ENCODE measurements around the gene ZEB2.

The ZEB2 gene

DNA sequence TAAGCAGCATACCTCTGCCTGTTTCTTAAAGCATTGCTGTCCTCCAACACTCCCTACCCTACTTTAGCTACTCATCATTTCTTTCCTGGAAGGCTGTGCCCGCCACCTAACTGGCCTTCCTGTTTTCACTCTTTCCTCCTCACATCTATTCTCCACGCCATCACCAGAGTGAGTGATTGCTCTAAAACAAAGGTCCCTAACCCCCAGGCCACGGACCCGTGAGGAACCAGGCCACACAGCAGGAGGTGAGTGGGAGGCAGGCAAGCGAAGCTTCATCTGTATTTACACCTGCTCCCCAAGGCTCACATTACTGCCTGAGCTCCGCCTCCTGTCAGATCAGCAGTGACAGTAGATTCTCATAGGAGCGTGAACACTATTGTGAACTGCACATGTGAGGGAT is 13.3 kb upstream of the ZEB2 start:
- no peak overlapping the region for H3K23ac ChIP-seq (ENCODE audit: low read length)
- no peak for DNase-seq
- no peak overlapping the region for H2BK5ac ChIP-seq (ENCODE audit: low read depth, low read length, poor library complexity)
- H3K4me2 ChIP-seq (ENCODE audit: low read length): no peak overlapping the region
- H4K8ac ChIP-seq (ENCODE audit: low read depth, low read length): no peak overlapping the region
- H2BK12ac ChIP-seq (ENCODE audit: low read length): no peak overlapping the region
- no peak overlapping the region for H2AFZ ChIP-seq (ENCODE audit: insufficient read depth, low read length, poor library complexity)
- H4K91ac ChIP-seq (ENCODE audit: low read depth, low read length): no peak overlapping the region
- no peak overlapping the region for H3K4ac ChIP-seq (ENCODE audit: low read depth, low read length)
- H3K18ac ChIP-seq (ENCODE audit: low read length): no peak overlapping the region
- no peaks in the 10 kb centered on the region for H3K4me1 ChIP-seq (ENCODE audit: control insufficient read depth in 1 of 2, insufficient read depth in 2 of 2, low read length in 2 of 2)
- WGBS (ENCODE audit: extremely low coverage, insufficient coverage, insufficient read length): no CpG with 5 or more reads among the region's 7 CpGs
- H3K9me3 ChIP-seq (ENCODE audit: insufficient read depth, low read depth, low read length): no peaks in the 10 kb centered on the region
- no peaks in the 10 kb centered on the region for H3K79me2 ChIP-seq (ENCODE audit: control insufficient read depth, insufficient read depth, low read length, poor library complexity)
- H2BK120ac ChIP-seq (ENCODE audit: insufficient read depth, low read length, poor library complexity): no peak overlapping the region
- no peaks in the 10 kb centered on the region for H3K36me3 ChIP-seq (ENCODE audit: control insufficient read depth in 1 of 2, insufficient read depth in 2 of 2, low read length in 2 of 2)
- H4K12ac ChIP-seq (ENCODE audit: low read depth, low read length): no peak overlapping the region
- H3K27ac ChIP-seq (ENCODE audit: low read depth, low read length): no peak overlapping the region
- H2AK5ac ChIP-seq (ENCODE audit: low read length): no peak overlapping the region
- H3K27me3 ChIP-seq (ENCODE audit: insufficient read depth, low read length): no peaks in the 10 kb centered on the region
- peak overlapping the region; percentile 18 for H3K9ac ChIP-seq (ENCODE audit: low read length)
- H3K4me3 ChIP-seq (ENCODE audit: low read depth, low read length): no peak overlapping the region
- no peaks in the 10 kb centered on the region for H3K79me1 ChIP-seq (ENCODE audit: low read length)
- H3K14ac ChIP-seq (ENCODE audit: low read length): no peak overlapping the region

DNA sequence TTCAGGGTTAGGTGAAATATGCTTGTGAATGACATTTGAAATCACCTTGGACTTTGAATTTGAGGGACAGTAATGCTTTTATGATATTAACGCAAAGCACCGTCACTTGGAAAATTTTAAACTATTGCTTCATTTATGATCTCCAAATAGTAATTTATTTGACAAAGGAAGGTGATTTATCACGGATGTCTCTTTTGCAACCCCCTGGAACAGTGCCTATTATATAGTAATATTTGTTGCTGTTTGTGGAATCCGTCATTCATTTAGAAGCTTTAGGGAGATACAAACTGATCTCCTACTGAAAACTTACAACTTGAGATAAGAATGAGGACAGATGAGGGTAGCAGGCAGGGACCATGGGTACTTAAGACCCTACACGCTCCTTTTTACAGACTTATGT is 10.7 kb upstream of the ZEB2 start:
- Histone ChIP-seq H4K8ac (ENCODE audit: low read depth, low read length) (no peak overlapping the region), H4K12ac (ENCODE audit: low read depth, low read length) (no peak overlapping the region), H2BK120ac (ENCODE audit: insufficient read depth, low read length, poor library complexity) (no peak overlapping the region), H2AK5ac (ENCODE audit: low read length) (no peak overlapping the region), H3K4ac (ENCODE audit: low read depth, low read length) (no peak overlapping the region), H3K18ac (ENCODE audit: low read length) (no peak overlapping the region), H3K23ac (ENCODE audit: low read length) (no peak overlapping the region), H3K27me3 (ENCODE audit: insufficient read depth, low read length) (no peaks in the 10 kb centered on the region), H3K79me1 (ENCODE audit: low read length) (no peaks in the 10 kb centered on the region), H3K4me2 (ENCODE audit: low read length) (no peak overlapping the region), H3K79me2 (ENCODE audit: control insufficient read depth, insufficient read depth, low read length, poor library complexity) (no peaks in the 10 kb centered on the region), H2BK12ac (ENCODE audit: low read length) (no peak overlapping the region), H3K4me1 (ENCODE audit: control insufficient read depth in 1 of 2, insufficient read depth in 2 of 2, low read length in 2 of 2) (no peaks in the 10 kb centered on the region), H3K9me3 (ENCODE audit: insufficient read depth, low read depth, low read length) (no peaks in the 10 kb centered on the region), H2AFZ (ENCODE audit: insufficient read depth, low read length, poor library complexity) (no peak overlapping the region), H4K91ac (ENCODE audit: low read depth, low read length) (no peak overlapping the region), H3K27ac (ENCODE audit: low read depth, low read length) (no peak overlapping the region), H3K14ac (ENCODE audit: low read length) (no peak overlapping the region), H3K36me3 (ENCODE audit: control insufficient read depth in 1 of 2, insufficient read depth in 2 of 2, low read length in 2 of 2) (no peaks in the 10 kb centered on the region), H3K9ac (ENCODE audit: low read length) (no peak overlapping the region), H2BK5ac (ENCODE audit: low read depth, low read length, poor library complexity) (no peak overlapping the region), H3K4me3 (ENCODE audit: low read depth, low read length) (no peak overlapping the region)
- WGBS (ENCODE audit: extremely low coverage, insufficient coverage, insufficient read length): no CpG with 5 or more reads among the region's 5 CpGs
- no peak for DNase-seq

DNA sequence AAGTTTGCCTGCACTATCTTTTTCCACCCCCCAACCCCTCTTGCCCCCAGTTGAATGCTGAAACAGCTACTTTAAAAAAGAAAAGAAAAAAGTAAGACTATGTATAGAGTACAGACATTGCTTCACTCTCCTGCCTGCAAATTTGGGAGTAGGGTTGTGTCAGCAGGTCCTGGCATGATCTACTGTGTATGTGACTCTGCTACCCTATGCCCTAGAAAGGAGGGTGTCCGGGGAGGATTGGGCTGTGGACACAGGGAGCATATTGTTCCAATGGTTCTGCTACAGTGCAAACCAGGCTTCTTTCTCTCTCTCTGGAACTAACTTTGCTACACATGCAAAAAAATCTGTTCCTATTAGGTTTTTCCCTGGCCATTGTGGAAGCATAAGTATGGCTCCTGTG is 9.9 kb upstream of the ZEB2 start:
- no peak overlapping the region for H2BK120ac ChIP-seq (ENCODE audit: insufficient read depth, low read length, poor library complexity)
- H3K36me3 ChIP-seq (ENCODE audit: control insufficient read depth in 1 of 2, insufficient read depth in 2 of 2, low read length in 2 of 2): no peaks in the 10 kb centered on the region
- H3K4me1 ChIP-seq (ENCODE audit: control insufficient read depth in 1 of 2, insufficient read depth in 2 of 2, low read length in 2 of 2): no peaks in the 10 kb centered on the region
- DNase-seq: no peak
- no peak overlapping the region for H3K4me3 ChIP-seq (ENCODE audit: low read depth, low read length)
- no peak overlapping the region for H4K12ac ChIP-seq (ENCODE audit: low read depth, low read length)
- H3K4ac ChIP-seq (ENCODE audit: low read depth, low read length): no peak overlapping the region
- H2AK5ac ChIP-seq (ENCODE audit: low read length): no peak overlapping the region
- no peak overlapping the region for H3K14ac ChIP-seq (ENCODE audit: low read length)
- H3K9ac ChIP-seq (ENCODE audit: low read length): no peak overlapping the region
- H2BK5ac ChIP-seq (ENCODE audit: low read depth, low read length, poor library complexity): no peak overlapping the region
- H3K79me1 ChIP-seq (ENCODE audit: low read length): no peaks in the 10 kb centered on the region
- no peak overlapping the region for H4K91ac ChIP-seq (ENCODE audit: low read depth, low read length)
- H3K18ac ChIP-seq (ENCODE audit: low read length): no peak overlapping the region
- H3K23ac ChIP-seq (ENCODE audit: low read length): no peak overlapping the region
- no peaks in the 10 kb centered on the region for H3K9me3 ChIP-seq (ENCODE audit: insufficient read depth, low read depth, low read length)
- H2BK12ac ChIP-seq (ENCODE audit: low read length): no peak overlapping the region
- H3K27ac ChIP-seq (ENCODE audit: low read depth, low read length): no peak overlapping the region
- no CpG with 5 or more reads among the region's 1 CpG for WGBS (ENCODE audit: extremely low coverage, insufficient coverage, insufficient read length)
- H3K79me2 ChIP-seq (ENCODE audit: control insufficient read depth, insufficient read depth, low read length, poor library complexity): no peaks in the 10 kb centered on the region
- H4K8ac ChIP-seq (ENCODE audit: low read depth, low read length): no peak overlapping the region
- H3K27me3 ChIP-seq (ENCODE audit: insufficient read depth, low read length): no peaks in the 10 kb centered on the region
- no peak overlapping the region for H2AFZ ChIP-seq (ENCODE audit: insufficient read depth, low read length, poor library complexity)
- H3K4me2 ChIP-seq (ENCODE audit: low read length): no peak overlapping the region

DNA sequence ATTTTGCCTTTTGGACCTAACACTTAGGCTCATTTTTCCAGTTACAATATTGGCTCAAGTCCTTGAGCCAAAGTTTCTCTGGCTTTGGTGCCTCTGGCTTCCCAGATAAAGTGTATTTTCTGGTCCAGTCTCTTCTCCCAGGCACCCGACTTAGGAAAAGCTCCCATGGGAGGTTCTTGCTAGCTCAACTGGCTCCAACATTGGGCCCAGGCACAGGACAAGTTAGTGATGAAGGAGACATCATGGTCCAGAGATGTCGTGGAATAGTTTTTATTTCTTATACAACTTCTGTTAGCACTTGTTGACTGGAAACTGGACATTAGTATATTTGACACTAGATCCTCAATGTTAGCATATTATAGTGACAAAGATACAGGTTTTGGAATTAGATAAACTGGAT is 8.2 kb upstream of the ZEB2 start:
- H3K4ac ChIP-seq (ENCODE audit: low read depth, low read length): no peak overlapping the region
- H2BK120ac ChIP-seq (ENCODE audit: insufficient read depth, low read length, poor library complexity): no peak overlapping the region
- H4K12ac ChIP-seq (ENCODE audit: low read depth, low read length): no peak overlapping the region
- H3K27ac ChIP-seq (ENCODE audit: low read depth, low read length): no peak overlapping the region
- no peaks in the 10 kb centered on the region for H3K27me3 ChIP-seq (ENCODE audit: insufficient read depth, low read length)
- no peak overlapping the region for H2BK5ac ChIP-seq (ENCODE audit: low read depth, low read length, poor library complexity)
- no peaks in the 10 kb centered on the region for H3K9me3 ChIP-seq (ENCODE audit: insufficient read depth, low read depth, low read length)
- H3K4me1 ChIP-seq (ENCODE audit: control insufficient read depth in 1 of 2, insufficient read depth in 2 of 2, low read length in 2 of 2): peaks cover 0 to 2% of the 10 kb centered on the region in 2 experiments
- no peak overlapping the region for H3K4me3 ChIP-seq (ENCODE audit: low read depth, low read length)
- WGBS (ENCODE audit: extremely low coverage, insufficient coverage, insufficient read length): no CpG with 5 or more reads among the region's 2 CpGs
- H2AK5ac ChIP-seq (ENCODE audit: low read length): no peak overlapping the region
- H2AFZ ChIP-seq (ENCODE audit: insufficient read depth, low read length, poor library complexity): no peak overlapping the region
- H3K79me2 ChIP-seq (ENCODE audit: control insufficient read depth, insufficient read depth, low read length, poor library complexity): no peaks in the 10 kb centered on the region
- H3K23ac ChIP-seq (ENCODE audit: low read length): no peak overlapping the region
- H3K18ac ChIP-seq (ENCODE audit: low read length): no peak overlapping the region
- H3K4me2 ChIP-seq (ENCODE audit: low read length): no peak overlapping the region
- H2BK12ac ChIP-seq (ENCODE audit: low read length): no peak overlapping the region
- H3K79me1 ChIP-seq (ENCODE audit: low read length): peaks cover 1% of the 10 kb centered on the region
- H3K9ac ChIP-seq (ENCODE audit: low read length): no peak overlapping the region
- no peak overlapping the region for H4K8ac ChIP-seq (ENCODE audit: low read depth, low read length)
- no peak overlapping the region for H4K91ac ChIP-seq (ENCODE audit: low read depth, low read length)
- no peak for DNase-seq
- no peaks in the 10 kb centered on the region for H3K36me3 ChIP-seq (ENCODE audit: control insufficient read depth in 1 of 2, insufficient read depth in 2 of 2, low read length in 2 of 2)
- no peak overlapping the region for H3K14ac ChIP-seq (ENCODE audit: low read length)
